H1 (cell line): ENCODE data around the gene PHETA1. TPM values are rescaled to one million over a fixed set of nuclear protein-coding genes. Genes with fewer than 3 reads are reported as not detected.

ENCODE experiments used
- CTCF ChIA-PET: fragments of 300-600 bp; sonication (Branson Sonifier 250); formaldehyde crosslinking; loops from one replicate; lab custom pipeline; 2021; ENCODE audit not compliant: partially characterized antibody; lab: Charles Lee
- POLR2A ChIA-PET: fragments of 300-600 bp; sonication (Branson Sonifier 250); formaldehyde crosslinking; loops from one replicate; lab custom pipeline; 2021; ENCODE audit warnings: inconsistent platforms; ENCODE audit not compliant: partially characterized antibody; lab: Charles Lee
- DNase-seq, 2 experiments: peaks; one replicate each; pipeline versions ENCODE4 v3.0.0 to v3.0.0-alpha.2; 2010 to 2022; ENCODE audit warnings: low spot score in 2 of 2, low read depth in 1 of 2, mixed read lengths in 1 of 2
- FAIRE-seq: peaks from 2 replicates; lab custom pipeline; 2011; peaks lifted over from hg19 to GRCh38; lab: Jason Lieb, UNC
- H2AFZ ChIP-seq: 2 replicates; pipeline ENCODE4 v1.8.1; 2012; ENCODE audit warnings: low read length, inconsistent platforms
- H2AK5ac ChIP-seq: 2 replicates; pipeline ENCODE4 v1.6.1; 2013; ENCODE audit warnings: low read depth, low read length
- H2BK120ac ChIP-seq: replicated peaks from 2 replicates; pipeline ENCODE3; 2013; ENCODE audit warnings: low read depth, low read length, inconsistent platforms
- H2BK12ac ChIP-seq: 2 replicates; pipeline ENCODE4 v1.6.1; 2013; ENCODE audit warnings: low read depth, low read length
- H2BK15ac ChIP-seq: 2 replicates; pipeline ENCODE4 v1.6.1; 2013; ENCODE audit warnings: low read length
- H2BK20ac ChIP-seq: 2 replicates; pipeline ENCODE4 v1.6.1; 2013; ENCODE audit warnings: low read length
- H2BK5ac ChIP-seq: 2 replicates; pipeline ENCODE4 v1.6.1; 2013; ENCODE audit warnings: low read depth, low read length
- H3K14ac ChIP-seq: 2 replicates; pipeline ENCODE4 v1.6.1; 2013; ENCODE audit warnings: inconsistent platforms; ENCODE audit not compliant: insufficient read length
- H3K18ac ChIP-seq: 2 replicates; pipeline ENCODE4 v1.6.1; 2013; ENCODE audit warnings: low read length; ENCODE audit errors: extremely low read depth
- H3K23ac ChIP-seq: 2 replicates; pipeline ENCODE4 v1.6.1; 2013; ENCODE audit warnings: inconsistent platforms; ENCODE audit not compliant: insufficient read length
- H3K23me2 ChIP-seq: 2 replicates; pipeline ENCODE4 v1.6.1; 2013; ENCODE audit warnings: low read depth, low read length
- H3K27ac ChIP-seq: 2 replicates; pipeline ENCODE4 v1.6.1; 2011; ENCODE audit warnings: low read depth, low read length, inconsistent platforms
- H3K27me3 ChIP-seq, 4 experiments: replicated peaks in 1 of 4; 1 replicate in 1 of 4; 2 replicates in 3 of 4; pipeline versions ENCODE4 v1.6.1 to v1.8.1; 2011 to 2013; ENCODE audit warnings: low read length in 3 of 4, mild to moderate bottlenecking in 3 of 4, inconsistent platforms in 2 of 4, mixed read lengths in 2 of 4, moderate library complexity in 1 of 4; ENCODE audit not compliant: control insufficient read depth in 3 of 4, insufficient read depth in 3 of 4; ENCODE audit errors: extremely low read depth in 1 of 4
- H3K36me3 ChIP-seq, 4 experiments: 2 replicates each; pipeline versions ENCODE4 v1.6.1 to v1.8.1; 2011 to 2013; ENCODE audit warnings: mild to moderate bottlenecking in 4 of 4, low read length in 3 of 4, moderate library complexity in 2 of 4, control low read depth in 1 of 4, inconsistent platforms in 1 of 4; ENCODE audit not compliant: insufficient read depth in 4 of 4, control insufficient read depth in 2 of 4
- H3K4ac ChIP-seq: replicated peaks from 2 replicates; pipeline ENCODE3; 2013; ENCODE audit warnings: low read length, low read depth, mixed read lengths, inconsistent platforms; ENCODE audit not compliant: insufficient read length
- H3K4me1 ChIP-seq, 4 experiments: replicated peaks in 1 of 4; 1 replicate in 1 of 4; 2 replicates in 3 of 4; pipeline versions ENCODE4 v1.6.1 to v1.8.1; 2011 to 2013; ENCODE audit warnings: low read length in 3 of 4, inconsistent platforms in 2 of 4, mixed read lengths in 1 of 4; ENCODE audit not compliant: insufficient read depth in 4 of 4, control insufficient read depth in 3 of 4
- H3K4me2 ChIP-seq, 2 experiments: 2 replicates each; pipeline versions ENCODE4 v1.6.1 to v1.8.1; 2011 to 2013; ENCODE audit warnings: low read depth in 2 of 2, low read length in 2 of 2, control low read depth in 1 of 2, inconsistent platforms in 1 of 2, mild to moderate bottlenecking in 1 of 2; ENCODE audit not compliant: insufficient read depth in 1 of 2
- H3K4me3 ChIP-seq, 4 experiments: fragments of 200-600, 300-600 bp in 1 of 4; sonication (generic), shearing (Covaris generic), sonication (Bioruptor Twin) in 1 of 4; 2 replicates each; pipeline versions ENCODE4 v1.5.1 to v1.8.1; 2011 to 2016; ENCODE audit warnings: low read length in 4 of 4, low read depth in 3 of 4, control low read depth in 2 of 4, inconsistent platforms in 2 of 4, mild to moderate bottlenecking in 2 of 4, mixed read lengths in 1 of 4, moderate library complexity in 1 of 4; ENCODE audit not compliant: insufficient read depth in 2 of 4; ENCODE audit errors: extremely low read depth in 1 of 4
- H3K56ac ChIP-seq: replicated peaks from 2 replicates; pipeline ENCODE3; 2013; ENCODE audit warnings: low read depth, mild to moderate bottlenecking, mixed read lengths, low read length, inconsistent platforms; ENCODE audit not compliant: insufficient read length
- H3K79me1 ChIP-seq: 2 replicates; pipeline ENCODE4 v1.6.1; 2013; ENCODE audit warnings: low read depth, low read length, control low read depth
- H3K79me2 ChIP-seq, 2 experiments: 2 replicates each; pipeline versions ENCODE4 v1.6.1 to v1.8.1; 2012 to 2013; ENCODE audit warnings: low read length in 2 of 2, mild to moderate bottlenecking in 2 of 2, inconsistent platforms in 1 of 2; ENCODE audit not compliant: insufficient read depth in 2 of 2, control insufficient read depth in 1 of 2
- H3K9ac ChIP-seq, 4 experiments: replicated peaks in 1 of 4; 1 replicate in 1 of 4; 2 replicates in 3 of 4; pipeline versions ENCODE4 v1.6.1 to v1.8.1; 2011 to 2013; ENCODE audit warnings: low read depth in 3 of 4, low read length in 3 of 4, control low read depth in 2 of 4, mild to moderate bottlenecking in 2 of 4, moderate library complexity in 2 of 4, inconsistent platforms in 1 of 4; ENCODE audit errors: extremely low read depth in 1 of 4
- H3K9me3 ChIP-seq, 2 experiments: 2 replicates each; pipeline versions ENCODE4 v1.6.1 to v1.8.1; 2012 to 2013; ENCODE audit warnings: mild to moderate bottlenecking in 2 of 2, moderate library complexity in 2 of 2, control low read depth in 1 of 2, inconsistent platforms in 1 of 2, low read depth in 1 of 2, low read length in 1 of 2, mixed read lengths in 1 of 2; ENCODE audit not compliant: insufficient read depth in 2 of 2
- H4K20me1 ChIP-seq, 2 experiments: replicated peaks in 1 of 2; 2 replicates each; pipeline versions ENCODE3 to v1.8.1; 2011 to 2013; ENCODE audit warnings: inconsistent platforms in 2 of 2, low read length in 2 of 2, mild to moderate bottlenecking in 1 of 2; ENCODE audit not compliant: insufficient read depth in 2 of 2, control insufficient read depth in 1 of 2
- H4K5ac ChIP-seq: 2 replicates; pipeline ENCODE4 v1.6.1; 2013; ENCODE audit warnings: low read length, low read depth, mixed read lengths, inconsistent platforms; ENCODE audit not compliant: insufficient read length
- H4K8ac ChIP-seq: 2 replicates; pipeline ENCODE4 v1.8.0; 2013; ENCODE audit warnings: mild to moderate bottlenecking, moderate library complexity, low read length, inconsistent platforms; ENCODE audit not compliant: insufficient read depth; ENCODE audit errors: extremely low read depth
- H4K91ac ChIP-seq: replicated peaks from 2 replicates; pipeline ENCODE3; 2013; ENCODE audit warnings: low read length, mixed read lengths, inconsistent platforms; ENCODE audit not compliant: insufficient read length
- CTCF ChIP-seq, 3 experiments: IDR thresholded peaks; 1 replicate in 2 of 3; 2 replicates in 1 of 3; pipeline versions ENCODE4 v1.5.1 to v1.6.1; 2011; ENCODE audit warnings: low read length in 3 of 3, mild to moderate bottlenecking in 3 of 3, inconsistent platforms in 2 of 3, low read depth in 1 of 3, moderate library complexity in 1 of 3; ENCODE audit not compliant: insufficient read depth in 1 of 3; ENCODE audit errors: control extremely low read depth in 1 of 3
- HDAC2 ChIP-seq, 2 experiments: fragments of 300-600 bp in 1 of 2; sonication (generic) in 1 of 2; IDR thresholded peaks; 2 replicates each; pipeline ENCODE4 v1.6.1; 2011 to 2012; ENCODE audit warnings: low read depth in 2 of 2, low read length in 2 of 2, mild to moderate bottlenecking in 2 of 2, moderate library complexity in 2 of 2, borderline replicate concordance in 1 of 2, inconsistent platforms in 1 of 2
- KDM1A ChIP-seq: fragments of 200-600, 300-600 bp; sonication (generic); IDR thresholded peaks from 2 replicates; pipeline ENCODE4 v1.7.1; 2016; ENCODE audit warnings: mild to moderate bottlenecking, low read length, borderline replicate concordance
- SP1 ChIP-seq: IDR thresholded peaks from 2 replicates; pipeline ENCODE4 v1.6.1; 2011; ENCODE audit warnings: low read depth, low read length
- SP2 ChIP-seq: IDR thresholded peaks from 2 replicates; pipeline ENCODE4 v1.6.1; 2012; ENCODE audit warnings: mild to moderate bottlenecking, low read length, inconsistent platforms
- TAF7 ChIP-seq: optimal IDR thresholded peaks from 2 replicates; pipeline ENCODE3; 2011; ENCODE audit warnings: low read depth, mild to moderate bottlenecking, inconsistent platforms, low read length, moderate library complexity, borderline replicate concordance
- WGBS, 2 experiments: shearing (Covaris generic) in 1 of 2; methylation state at CpG; one replicate each; pipeline versions ENCODE4 v1.1.6 to v1.1.7; 2013 to 2015; ENCODE audit warnings: low lambda C conversion rate in 2 of 2, mixed read lengths in 2 of 2, inconsistent platforms in 1 of 2, low coverage in 1 of 2, missing lambda C conversion rate in 1 of 2; ENCODE audit not compliant: insufficient replicate concordance in 2 of 2, insufficient coverage in 1 of 2, insufficient read length in 1 of 2; ENCODE audit errors: extremely low coverage in 1 of 2, missing lambda C conversion rate in 1 of 2; 5-methylcytosine and 5-hydroxymethylcytosine counted together
- polyA plus RNA-seq, 7 experiments: library from polyadenylated mRNA; depleted of rRNA in 3 of 7; stranded (reverse) in 5 of 7; unstranded in 2 of 7; fragments of >200 nt in 5 of 7; fragments of 200-250 nt in 2 of 7; gene quantifications; 1 replicate in 5 of 7; 2 replicates in 1 of 7; 4 replicates in 1 of 7; pipeline versions ENCODE4 v1.2.1 to v1.2.3, GENCODE V29; 2011 to 2013; ENCODE audit warnings: missing spikeins in 2 of 7, mixed read lengths in 2 of 7
- total RNA-seq: library from RNA; stranded (reverse); fragmentation: NEBNext Ultra II Directional; extraction: Animal tissue kit (Norgen Biotek cat#: 25700); gene quantifications from 2 replicates; pipeline ENCODE4 v1.2.1, GENCODE V29; 2021

PHETA1 gene
- total and polyA plus RNA-seq, 2 of the 8 experiments (the other 6 are each of a cell fraction or from before 2014, with no cell fraction given) = 5.2 to 12.3 TPM

- peak in 1 of 2 experiments; percentile 55 for DNase-seq
Observed at GRCh38 chr12:111353603-111354295, 15.1 kb downstream of the PHETA1 start.

More at GRCh38 chr12:111353603-111354295, 15.1 kb downstream of the PHETA1 start:
- Histone ChIP-seq H3K4ac (no peak overlapping the region), H3K36me3 (no peaks in the 10 kb centered on the region), H3K27me3 (no peaks in the 10 kb centered on the region), H2BK20ac (no peak overlapping the region), H3K27ac (no peak overlapping the region), H4K8ac (peak overlapping the region; percentile 26; the same call in 1 of the 2 replicates), H2BK12ac (no peak overlapping the region; the same call in 1 of the 2 replicates), H2BK5ac (no peak overlapping the region), H3K56ac (no peak overlapping the region), H3K14ac (no peak overlapping the region), H3K9ac (no peak overlapping the region), H3K4me2 (no peak overlapping the region), H3K79me1 (no peaks in the 10 kb centered on the region), H2BK15ac (no peak overlapping the region), H2AFZ (no peak overlapping the region), H3K4me3 (no peak overlapping the region), H2AK5ac (no peak overlapping the region), H3K18ac (no peak overlapping the region), H3K23ac (no peak overlapping the region), H4K20me1 (no peaks in the 10 kb centered on the region), H3K9me3 (no peaks in the 10 kb centered on the region), H3K23me2 (no peaks in the 10 kb centered on the region; the same call in 1 of the 2 replicates), H3K4me1 (0 out of 7 replicates have a peak, but pooled peaks cover 0 to 4% (median 0%) of the 10 kb centered on the region in 4 experiments), H4K5ac (no peak overlapping the region), H2BK120ac (no peak overlapping the region), H3K79me2 (no peaks in the 10 kb centered on the region), H4K91ac (no peak overlapping the region)
- no peak for FAIRE-seq
- ChIA-PET POLR2A (no interaction called here), CTCF (interaction anchor here (0.9 to 2.5 kb wide), 5 partner anchors 18 to 86 kb away, joined by 3 to 9 read pairs (median 6); no protein-coding TSS in a partner anchor)
- TF ChIP-seq TAF7 (no peak), SP2 (no peak), CTCF (IDR thresholded peaks at IDR 0.05; ENCODE audit: control extremely low read depth in 1 of 3, insufficient read depth in 1 of 3, low read depth in 1 of 3, low read length in 3 of 3) (no peak), HDAC2 (IDR thresholded peaks at IDR 0.05; ENCODE audit: borderline replicate concordance in 1 of 2, low read depth in 2 of 2, low read length in 2 of 2) (peak in 1 of 2 experiments; percentile 70; a peak in 1 of 4 replicates), SP1 (no peak), KDM1A (peak; percentile 92)
- 80% methylated on average over 5 of the region's 5 CpGs; no CpG with 5 or more reads in 1 of the 2 experiments for WGBS, 2 experiments
